ENCODE results near the gene BEST2.

DNA sequence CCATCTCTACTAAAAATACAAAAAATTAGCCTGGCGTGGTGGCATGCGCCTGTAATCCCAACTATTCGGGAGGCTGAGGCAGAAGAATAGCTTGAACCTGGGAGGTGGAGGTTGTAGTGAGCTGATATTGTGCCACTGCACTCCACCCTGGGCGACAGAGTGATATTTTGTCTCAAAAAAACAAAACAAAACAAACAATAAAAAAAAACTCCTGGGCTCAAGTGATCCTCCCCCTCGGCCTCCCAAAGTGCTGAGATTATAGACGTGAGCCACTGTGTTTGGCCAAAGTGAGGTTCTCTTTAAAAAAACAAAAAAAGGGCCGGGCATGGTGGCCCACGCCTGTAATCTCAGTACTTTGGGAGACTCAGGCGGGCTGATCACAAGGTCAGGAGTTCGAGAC, 35.9 kb downstream of the BEST2 start:
- no peak for TF ChIP-seq POLR2A (IDR thresholded peaks at IDR 0.05)
- no peak for TF ChIP-seq EP300 (IDR thresholded peaks at IDR 0.05)
- TF ChIP-seq, protein P1, sequence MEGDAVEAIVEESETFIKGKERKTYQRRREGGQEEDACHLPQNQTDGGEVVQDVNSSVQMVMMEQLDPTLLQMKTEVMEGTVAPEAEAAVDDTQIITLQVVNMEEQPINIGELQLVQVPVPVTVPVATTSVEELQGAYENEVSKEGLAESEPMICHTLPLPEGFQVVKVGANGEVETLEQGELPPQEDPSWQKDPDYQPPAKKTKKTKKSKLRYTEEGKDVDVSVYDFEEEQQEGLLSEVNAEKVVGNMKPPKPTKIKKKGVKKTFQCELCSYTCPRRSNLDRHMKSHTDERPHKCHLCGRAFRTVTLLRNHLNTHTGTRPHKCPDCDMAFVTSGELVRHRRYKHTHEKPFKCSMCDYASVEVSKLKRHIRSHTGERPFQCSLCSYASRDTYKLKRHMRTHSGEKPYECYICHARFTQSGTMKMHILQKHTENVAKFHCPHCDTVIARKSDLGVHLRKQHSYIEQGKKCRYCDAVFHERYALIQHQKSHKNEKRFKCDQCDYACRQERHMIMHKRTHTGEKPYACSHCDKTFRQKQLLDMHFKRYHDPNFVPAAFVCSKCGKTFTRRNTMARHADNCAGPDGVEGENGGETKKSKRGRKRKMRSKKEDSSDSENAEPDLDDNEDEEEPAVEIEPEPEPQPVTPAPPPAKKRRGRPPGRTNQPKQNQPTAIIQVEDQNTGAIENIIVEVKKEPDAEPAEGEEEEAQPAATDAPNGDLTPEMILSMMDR (IDR thresholded peaks at IDR 0.05) = no peak
